GM06990 (cell line): Measurements from ENCODE around the gene NECAB2.

Experiments used
- DNase-seq: peaks from one replicate; pipeline ENCODE4 v3.0.0-alpha.2; 2011; ENCODE audit not compliant: insufficient read length; ENCODE audit errors: extremely low read depth
- H3K27me3 ChIP-seq: replicated peaks from 2 replicates; pipeline ENCODE4 v1.6.0; 2011; ENCODE audit warnings: low read length; ENCODE audit not compliant: control insufficient read depth, insufficient read depth
- H3K36me3 ChIP-seq: 2 replicates; pipeline ENCODE4 v1.5.1; 2011; ENCODE audit warnings: low read length; ENCODE audit not compliant: control insufficient read depth, insufficient read depth
- H3K4me3 ChIP-seq: replicated peaks from 2 replicates; pipeline ENCODE4 v1.5.1; 2011; ENCODE audit warnings: low read depth, mild to moderate bottlenecking, control low read depth, low read length
- CTCF ChIP-seq: IDR thresholded peaks from 2 replicates; pipeline ENCODE4 v1.5.1; 2011; ENCODE audit warnings: low read length, control low read depth, mild to moderate bottlenecking, inconsistent platforms; ENCODE audit not compliant: insufficient read depth, poor library complexity, severe bottlenecking

Gene NECAB2

GRCh38 chr16:83995754-83996153 is 27.7 kb downstream of the NECAB2 start:
- peaks cover 1% of the 10 kb centered on the region; the same call in 1 of the 2 replicates for H3K27me3 ChIP-seq
- no peaks in the 10 kb centered on the region for H3K36me3 ChIP-seq
- H3K4me3 ChIP-seq: no peak overlapping the region
- DNase-seq: no peak
- no peak for TF ChIP-seq CTCF

- Histone ChIP-seq H3K36me3 (no peaks in the 10 kb centered on the region), H3K4me3 (no peak overlapping the region), H3K27me3 (peaks cover 1% of the 10 kb centered on the region; the same call in 1 of the 2 replicates)
- no peak for DNase-seq
- TF ChIP-seq CTCF: no peak
These were observed 28.6 kb downstream of the NECAB2 start for GRCh38 chr16:83996481-83997252.

- DNase-seq: no peak
- Histone ChIP-seq H3K36me3 (no peaks in the 10 kb centered on the region), H3K4me3 (no peak overlapping the region), H3K27me3 (peaks cover 1% of the 10 kb centered on the region; the same call in 1 of the 2 replicates)
- no peak for TF ChIP-seq CTCF
These were observed 30.0 kb downstream of the NECAB2 start for GRCh38 chr16:83998091-83998490.

- DNase-seq: no peak
- peaks cover 1% of the 10 kb centered on the region; the same call in 1 of the 2 replicates for H3K27me3 ChIP-seq
- H3K36me3 ChIP-seq: no peaks in the 10 kb centered on the region
- no peak overlapping the region for H3K4me3 ChIP-seq
- no peak for TF ChIP-seq CTCF
These were observed 33.1 kb downstream of the NECAB2 start for GRCh38 chr16:84000989-84001642.

- no peak for TF ChIP-seq CTCF
- no peak overlapping the region for H3K4me3 ChIP-seq
- no peaks in the 10 kb centered on the region for H3K36me3 ChIP-seq
- H3K27me3 ChIP-seq: peaks cover 1% of the 10 kb centered on the region; the same call in 1 of the 2 replicates
- DNase-seq: no peak
These were observed 33.7 kb downstream of the NECAB2 start for GRCh38 chr16:84001726-84002125.
